Mesodermal cell (in vitro differentiated cells): Measurements from ENCODE around the gene SEL1L3.
A peak's percentile ranks its signal among the peaks of the same experiment; 100 is the strongest.

Experiments used
- H3K27ac ChIP-seq: 2 replicates; pipeline ENCODE4 v1.7.0; 2013; ENCODE audit warnings: mild to moderate bottlenecking, low read depth, low read length, moderate library complexity; ENCODE audit not compliant: severe bottlenecking
- H3K36me3 ChIP-seq: 2 replicates; pipeline ENCODE4 v1.7.1; 2013; ENCODE audit warnings: mild to moderate bottlenecking, low read length, moderate library complexity; ENCODE audit not compliant: control insufficient read depth, insufficient read depth
- H3K4me1 ChIP-seq: one replicate; pipeline ENCODE4 v1.7.1; 2013; ENCODE audit warnings: mild to moderate bottlenecking, low read length; ENCODE audit not compliant: insufficient read depth, control insufficient read depth, poor library complexity, severe bottlenecking
- H3K4me3 ChIP-seq: 2 replicates; pipeline ENCODE4 v1.7.0; 2013; ENCODE audit warnings: low read length, control low read depth, mild to moderate bottlenecking; ENCODE audit not compliant: insufficient read depth, poor library complexity, severe bottlenecking; ENCODE audit errors: extremely low read depth
- H3K9me3 ChIP-seq: 2 replicates; pipeline ENCODE4 v1.7.1; 2013; ENCODE audit warnings: mild to moderate bottlenecking, low read length, moderate library complexity; ENCODE audit not compliant: control insufficient read depth
- WGBS, 2 experiments: methylation state at CpG; one replicate each; pipeline ENCODE4 v1.1.5; 2013; ENCODE audit warnings: missing lambda C conversion rate in 2 of 2; ENCODE audit not compliant: insufficient coverage in 2 of 2; 5-methylcytosine and 5-hydroxymethylcytosine counted together

The SEL1L3 gene

DNA sequence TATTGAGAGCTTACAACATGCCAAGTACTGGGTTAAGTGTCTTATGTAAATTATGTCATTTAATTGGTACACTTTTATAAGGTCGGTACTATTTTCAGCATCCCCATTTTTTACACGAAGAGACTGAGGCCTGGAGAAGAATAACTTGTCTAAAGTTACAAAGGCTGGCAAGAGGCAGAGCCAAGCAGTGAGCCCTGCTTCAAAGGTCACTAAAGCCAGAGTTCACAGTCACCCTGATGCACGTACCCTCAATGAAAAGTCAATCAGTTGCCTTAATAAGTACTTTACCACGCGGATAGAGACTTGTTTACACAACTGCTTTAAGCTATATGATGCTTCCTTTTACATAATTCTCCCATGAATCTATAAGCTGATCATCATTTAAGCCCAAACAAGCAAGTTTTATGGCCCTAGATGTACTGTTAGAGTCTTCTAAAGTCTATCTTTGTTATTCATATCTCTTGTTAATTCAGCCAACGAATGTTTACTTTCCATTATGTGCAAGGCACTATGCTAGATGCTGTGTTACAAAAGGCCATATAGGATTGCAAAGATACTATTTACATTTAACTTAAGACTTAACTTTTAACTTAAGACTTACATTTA is 57.4 kb downstream of the SEL1L3 start:
- 82 to 84% methylated on average over 2 to 5 of the region's 6 CpGs for WGBS, 2 experiments
- Histone ChIP-seq H3K9me3 (no peaks in the 10 kb centered on the region), H3K27ac (no peak overlapping the region), H3K36me3 (peaks cover 12% of the 10 kb centered on the region), H3K4me3 (no peak overlapping the region), H3K4me1 (peaks cover 13% of the 10 kb centered on the region)

DNA sequence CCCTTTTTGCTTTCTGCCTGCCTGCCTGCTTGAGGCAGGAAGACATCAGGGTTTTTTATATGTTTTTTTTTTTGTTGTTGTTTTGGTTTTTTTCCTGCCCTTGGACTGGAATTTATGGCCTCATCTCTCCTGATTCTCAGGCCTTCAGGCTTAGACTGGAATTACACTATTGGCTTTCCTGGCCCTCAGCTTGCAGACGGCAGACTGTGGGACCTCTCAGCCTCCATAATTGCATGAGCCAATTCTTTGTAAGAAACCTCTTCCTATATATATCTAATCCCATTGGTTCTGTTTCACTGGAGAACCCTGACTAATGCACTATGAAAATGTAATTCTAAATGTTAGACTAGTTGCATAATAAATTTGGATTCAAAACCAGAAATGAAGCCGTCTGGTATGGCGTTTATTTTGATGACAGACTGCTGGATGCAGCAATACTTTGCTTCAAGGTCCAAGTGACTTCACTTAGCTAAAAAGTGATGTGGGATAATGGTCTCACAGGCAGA is 59.0 kb downstream of the SEL1L3 start:
- peaks cover 7% of the 10 kb centered on the region for H3K4me1 ChIP-seq
- H3K27ac ChIP-seq: no peak overlapping the region
- H3K4me3 ChIP-seq: no peak overlapping the region
- no peaks in the 10 kb centered on the region for H3K9me3 ChIP-seq
- H3K36me3 ChIP-seq: peaks cover 12% of the 10 kb centered on the region
- WGBS, 2 experiments: 97% methylated on average over 2 to 3 of the region's 3 CpGs

DNA sequence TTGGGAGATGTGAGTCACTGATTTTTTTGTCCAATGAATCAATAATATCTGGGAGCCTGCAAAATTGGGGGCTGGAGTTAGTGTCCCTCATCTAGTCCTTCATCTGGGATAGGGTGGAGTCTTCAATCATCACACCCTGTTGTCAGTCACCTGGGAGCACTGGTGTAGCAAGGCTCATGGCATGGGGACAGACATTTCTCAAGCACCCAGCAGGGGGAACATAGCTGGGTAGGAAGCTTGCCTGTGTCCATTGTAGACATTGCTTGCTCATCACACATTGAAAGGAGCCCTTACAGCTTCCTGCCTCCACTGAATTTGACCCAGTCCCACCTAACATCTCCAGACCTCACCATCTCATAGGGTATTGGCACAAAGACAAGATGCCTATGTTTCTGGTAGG is 61.2 kb downstream of the SEL1L3 start:
- Histone ChIP-seq H3K36me3 (peaks cover 22% of the 10 kb centered on the region), H3K27ac (no peak overlapping the region), H3K4me1 (peaks cover 16% of the 10 kb centered on the region), H3K9me3 (no peaks in the 10 kb centered on the region), H3K4me3 (no peak overlapping the region)

DNA sequence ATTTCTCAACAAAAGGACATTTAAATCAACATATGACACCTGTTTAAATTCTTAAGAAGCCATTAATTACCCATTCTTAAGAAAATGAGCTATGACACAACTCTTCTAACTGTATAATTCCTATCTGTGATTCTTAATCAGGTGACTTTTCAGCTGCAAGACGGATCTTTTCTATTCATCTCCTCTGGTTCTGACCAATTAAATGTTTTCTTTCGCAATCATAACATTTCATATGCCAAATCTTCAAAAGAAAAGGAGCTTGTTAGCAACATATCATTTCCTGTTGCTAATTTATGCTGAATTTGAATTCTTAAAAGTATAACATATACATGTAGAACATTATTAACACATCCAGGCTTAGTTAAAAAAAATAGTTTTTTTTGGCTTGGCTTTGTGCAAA is 62.5 kb downstream of the SEL1L3 start:
- Histone ChIP-seq H3K9me3 (no peaks in the 10 kb centered on the region), H3K4me1 (peaks cover 22% of the 10 kb centered on the region), H3K36me3 (peaks cover 19% of the 10 kb centered on the region), H3K4me3 (no peak overlapping the region), H3K27ac (no peak overlapping the region)
- 100% methylated on average over 1 of the region's 2 CpGs; no CpG with 5 or more reads in 1 of the 2 experiments for WGBS, 2 experiments

DNA sequence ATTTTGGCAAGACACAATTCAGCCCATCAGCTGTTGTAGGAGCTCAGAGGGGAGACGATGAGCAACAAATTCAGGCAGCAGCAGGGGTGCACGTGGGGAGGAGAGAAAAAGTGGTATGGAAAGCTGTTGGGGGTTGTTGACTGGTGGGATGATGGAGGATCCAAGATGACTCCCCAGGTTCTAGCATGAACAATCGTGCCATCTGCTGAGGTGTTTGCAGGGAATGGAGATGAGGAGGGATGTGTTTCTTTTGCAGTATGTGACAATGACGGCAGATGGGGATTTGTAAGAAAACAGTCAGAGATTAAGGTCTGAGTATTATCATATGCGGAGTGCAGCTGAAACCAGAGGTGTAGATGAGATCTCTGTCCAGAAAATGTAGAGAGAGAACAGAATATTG is 63.3 kb downstream of the SEL1L3 start:
- Histone ChIP-seq H3K36me3 (peaks cover 19% of the 10 kb centered on the region), H3K4me1 (peaks cover 23% of the 10 kb centered on the region), H3K9me3 (no peaks in the 10 kb centered on the region), H3K27ac (no peak overlapping the region), H3K4me3 (no peak overlapping the region)
- 95 to 96% methylated on average over 5 of the region's 5 CpGs for WGBS, 2 experiments

DNA sequence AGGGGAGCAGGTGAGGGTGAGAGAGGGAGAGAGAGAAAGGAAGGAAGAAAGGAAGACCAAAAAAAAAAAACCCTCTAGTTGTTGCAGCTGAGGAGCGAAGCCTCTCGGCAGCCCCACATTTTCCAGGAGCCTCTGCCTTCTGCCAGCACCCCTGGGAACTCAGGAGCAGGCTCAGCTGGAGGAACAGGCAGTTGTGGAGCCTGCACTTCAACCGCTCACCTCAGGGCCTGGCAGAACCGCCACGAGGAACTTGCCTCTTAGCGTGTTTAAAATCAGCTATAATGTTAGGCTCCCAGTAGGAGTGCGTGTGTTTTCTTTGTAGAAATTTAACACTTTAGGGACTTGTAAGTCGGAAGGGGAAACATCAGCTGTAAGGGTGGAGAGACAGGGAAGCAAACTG is 65.7 kb downstream of the SEL1L3 start:
- H3K9me3 ChIP-seq: no peaks in the 10 kb centered on the region
- peaks cover 10% of the 10 kb centered on the region for H3K36me3 ChIP-seq
- WGBS, 2 experiments: 78 to 83% methylated on average over 7 to 8 of the region's 8 CpGs
- no peak overlapping the region for H3K27ac ChIP-seq
- no peak overlapping the region for H3K4me3 ChIP-seq
- H3K4me1 ChIP-seq: peaks cover 23% of the 10 kb centered on the region

DNA sequence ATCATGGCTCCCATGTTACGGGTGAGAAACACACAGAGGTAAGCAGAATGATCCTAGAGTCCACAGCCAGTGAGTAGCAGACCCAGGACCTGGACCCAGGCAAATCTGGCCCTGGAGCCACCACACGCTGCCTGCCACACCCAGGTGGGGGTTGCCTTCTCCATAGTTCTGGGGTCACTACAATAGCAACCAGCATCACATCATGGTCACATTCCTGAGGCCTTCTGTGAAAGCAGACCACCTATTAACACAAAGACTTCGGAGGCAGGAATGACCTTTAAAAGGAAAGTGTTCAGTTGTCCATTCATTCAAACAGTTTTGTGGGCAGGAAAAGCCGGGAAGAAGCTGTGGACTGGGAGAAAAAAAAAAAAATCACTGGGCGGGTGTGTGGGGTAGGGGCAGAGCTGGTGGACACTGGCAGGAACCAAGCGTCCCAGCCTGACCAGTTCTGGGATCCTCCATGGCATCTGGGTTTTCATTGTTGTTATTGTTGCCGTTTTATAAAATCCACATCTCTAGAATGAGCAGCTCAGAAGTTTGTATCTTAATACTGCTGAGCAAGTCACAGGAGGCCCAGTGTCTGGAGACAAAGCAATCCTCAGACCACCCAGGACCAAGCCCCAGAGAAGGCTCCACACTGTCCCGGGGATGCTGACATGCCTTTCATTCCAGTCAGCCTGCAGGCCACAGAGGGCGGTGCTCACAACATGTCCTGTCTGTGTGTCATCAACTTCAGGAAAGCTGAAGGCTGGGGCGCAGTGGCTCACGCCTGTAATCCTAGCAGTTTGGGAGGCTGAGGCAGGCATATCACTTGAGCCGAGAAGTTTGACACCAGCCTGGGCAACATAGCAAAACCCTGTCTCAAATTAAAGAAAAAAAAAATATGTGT is 67.0 kb downstream of the SEL1L3 start:
- 54% methylated on average over 7 to 11 of the region's 12 CpGs for WGBS, 2 experiments
- no peak overlapping the region for H3K4me3 ChIP-seq

DNA sequence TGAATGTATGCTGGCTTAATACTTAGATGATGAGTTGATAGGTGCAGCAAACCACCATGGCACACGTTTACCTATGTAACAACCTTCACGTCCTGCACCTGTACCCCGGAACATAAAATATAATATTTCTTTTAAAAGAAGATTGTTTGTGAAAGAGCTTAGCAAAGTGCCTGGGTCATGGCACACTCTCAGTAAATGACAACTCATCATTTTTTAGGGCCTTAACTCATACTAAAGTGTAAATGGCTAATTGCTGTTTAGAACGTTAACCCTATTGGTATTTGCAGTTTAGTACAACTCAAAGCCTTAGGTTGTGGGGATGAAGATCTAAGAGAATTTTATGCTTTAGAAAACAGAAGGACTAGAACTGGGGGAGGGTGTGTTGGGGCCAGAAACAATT is 67.7 kb downstream of the SEL1L3 start:
- no peak overlapping the region for H3K4me3 ChIP-seq
- 100% methylated on average over 1 of the region's 4 CpGs for WGBS, 2 experiments
- peaks cover 23% of the 10 kb centered on the region for H3K4me1 ChIP-seq
- no peaks in the 10 kb centered on the region for H3K9me3 ChIP-seq
- H3K36me3 ChIP-seq: peaks cover 11% of the 10 kb centered on the region
- peak overlapping the region; percentile 98 for H3K27ac ChIP-seq

More for the DNA sequence above, 67.0 kb downstream of the SEL1L3 start:
- Histone ChIP-seq H3K27ac (peak overlapping the region; percentile 98), H3K4me1 (peaks cover 23% of the 10 kb centered on the region), H3K36me3 (peaks cover 10% of the 10 kb centered on the region), H3K9me3 (no peaks in the 10 kb centered on the region)

DNA sequence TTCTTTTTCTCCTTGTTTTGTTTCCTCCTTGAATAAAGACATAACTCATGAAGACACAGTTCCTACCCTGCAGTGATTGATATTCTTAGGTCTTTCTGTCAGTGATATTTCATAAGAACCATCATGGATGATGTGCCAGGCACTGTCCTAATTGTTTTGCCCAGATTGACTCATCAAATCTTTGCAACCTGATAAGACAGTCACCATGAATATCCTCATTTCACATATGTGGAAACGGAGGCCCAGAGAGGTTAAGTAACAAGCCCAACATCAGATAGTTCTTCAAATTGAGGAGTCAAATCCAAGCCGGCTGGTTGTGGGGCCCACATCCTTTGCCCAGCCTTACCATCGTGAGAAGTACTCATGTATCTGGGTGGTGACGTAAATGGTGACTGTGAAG is 69.9 kb downstream of the SEL1L3 start:
- Histone ChIP-seq H3K36me3 (peaks cover 12% of the 10 kb centered on the region), H3K4me1 (peaks cover 31% of the 10 kb centered on the region), H3K9me3 (no peaks in the 10 kb centered on the region), H3K4me3 (no peak overlapping the region), H3K27ac (no peak overlapping the region)
- 94 to 100% methylated on average over 3 to 4 of the region's 4 CpGs for WGBS, 2 experiments

DNA sequence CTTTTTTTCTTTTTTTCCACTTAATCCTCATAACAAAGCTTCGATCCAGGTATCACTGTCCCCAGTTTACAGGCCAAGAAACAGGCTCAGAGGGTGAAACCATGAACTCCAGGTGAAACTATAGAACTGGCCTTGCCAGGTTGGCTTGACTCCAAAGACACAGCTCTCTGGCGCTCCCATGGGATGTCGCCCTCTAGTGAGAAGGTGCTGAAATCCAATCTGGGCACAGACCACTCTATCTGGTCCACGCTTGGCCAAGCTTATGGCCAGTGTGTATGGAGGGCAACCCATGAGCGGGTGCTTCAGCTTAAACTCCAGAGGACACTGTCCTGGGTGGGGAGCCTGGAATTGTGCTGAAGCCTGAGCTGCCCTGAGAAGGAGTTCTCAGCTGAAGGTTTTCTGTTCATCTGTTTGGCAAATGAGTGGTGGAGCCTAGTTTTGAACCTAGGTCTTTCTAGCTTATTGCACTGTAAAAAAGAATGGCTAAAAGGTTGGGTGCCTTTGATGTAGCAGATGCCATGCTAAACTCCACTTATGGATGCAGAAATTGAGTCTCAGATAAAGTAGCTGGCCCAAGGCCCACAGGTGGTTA is 70.5 kb downstream of the SEL1L3 start:
- H3K9me3 ChIP-seq: no peaks in the 10 kb centered on the region
- H3K4me3 ChIP-seq: no peak overlapping the region
- no peak overlapping the region for H3K27ac ChIP-seq
- H3K4me1 ChIP-seq: peaks cover 27% of the 10 kb centered on the region
- H3K36me3 ChIP-seq: peaks cover 11% of the 10 kb centered on the region
- WGBS, 2 experiments: 75 to 88% methylated on average over 5 of the region's 5 CpGs
